ENCODE results near the gene TBCCD1.

- TF ChIP-seq, protein P1, sequence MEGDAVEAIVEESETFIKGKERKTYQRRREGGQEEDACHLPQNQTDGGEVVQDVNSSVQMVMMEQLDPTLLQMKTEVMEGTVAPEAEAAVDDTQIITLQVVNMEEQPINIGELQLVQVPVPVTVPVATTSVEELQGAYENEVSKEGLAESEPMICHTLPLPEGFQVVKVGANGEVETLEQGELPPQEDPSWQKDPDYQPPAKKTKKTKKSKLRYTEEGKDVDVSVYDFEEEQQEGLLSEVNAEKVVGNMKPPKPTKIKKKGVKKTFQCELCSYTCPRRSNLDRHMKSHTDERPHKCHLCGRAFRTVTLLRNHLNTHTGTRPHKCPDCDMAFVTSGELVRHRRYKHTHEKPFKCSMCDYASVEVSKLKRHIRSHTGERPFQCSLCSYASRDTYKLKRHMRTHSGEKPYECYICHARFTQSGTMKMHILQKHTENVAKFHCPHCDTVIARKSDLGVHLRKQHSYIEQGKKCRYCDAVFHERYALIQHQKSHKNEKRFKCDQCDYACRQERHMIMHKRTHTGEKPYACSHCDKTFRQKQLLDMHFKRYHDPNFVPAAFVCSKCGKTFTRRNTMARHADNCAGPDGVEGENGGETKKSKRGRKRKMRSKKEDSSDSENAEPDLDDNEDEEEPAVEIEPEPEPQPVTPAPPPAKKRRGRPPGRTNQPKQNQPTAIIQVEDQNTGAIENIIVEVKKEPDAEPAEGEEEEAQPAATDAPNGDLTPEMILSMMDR (IDR thresholded peaks at IDR 0.05), result no peak
- TF ChIP-seq POLR2A (IDR thresholded peaks at IDR 0.05) (no peak), EP300 (IDR thresholded peaks at IDR 0.05) (no peak)
Measured at GRCh38 chr3:186551387-186551786, 15.8 kb downstream of the TBCCD1 start.

All from ovary (tissue), 3 donors.